Keratinocyte (primary cell): ENCODE measurements around the gene MYOD1.

Experiments
- EZH2 ChIP-seq: IDR thresholded peaks from one replicate; pipeline ENCODE4 v1.6.1; 2012; ENCODE audit warnings: inconsistent platforms, mild to moderate bottlenecking, low read length, moderate library complexity
- TF ChIP-seq, protein P1 (sequence below), 3 experiments: IDR thresholded peaks in 1 of 3; conservative IDR thresholded peaks in 1 of 3; optimal IDR thresholded peaks in 1 of 3; 2 replicates in 2 of 3; 3 replicates in 1 of 3; pipeline versions ENCODE3 to v1.5.1; 2011; ENCODE audit warnings: low read length in 3 of 3, mild to moderate bottlenecking in 3 of 3, moderate library complexity in 2 of 3, control low read depth in 1 of 3, inconsistent platforms in 1 of 3; ENCODE audit not compliant: insufficient read depth in 2 of 3; ENCODE audit errors: extremely low read depth in 1 of 3

DNA sequence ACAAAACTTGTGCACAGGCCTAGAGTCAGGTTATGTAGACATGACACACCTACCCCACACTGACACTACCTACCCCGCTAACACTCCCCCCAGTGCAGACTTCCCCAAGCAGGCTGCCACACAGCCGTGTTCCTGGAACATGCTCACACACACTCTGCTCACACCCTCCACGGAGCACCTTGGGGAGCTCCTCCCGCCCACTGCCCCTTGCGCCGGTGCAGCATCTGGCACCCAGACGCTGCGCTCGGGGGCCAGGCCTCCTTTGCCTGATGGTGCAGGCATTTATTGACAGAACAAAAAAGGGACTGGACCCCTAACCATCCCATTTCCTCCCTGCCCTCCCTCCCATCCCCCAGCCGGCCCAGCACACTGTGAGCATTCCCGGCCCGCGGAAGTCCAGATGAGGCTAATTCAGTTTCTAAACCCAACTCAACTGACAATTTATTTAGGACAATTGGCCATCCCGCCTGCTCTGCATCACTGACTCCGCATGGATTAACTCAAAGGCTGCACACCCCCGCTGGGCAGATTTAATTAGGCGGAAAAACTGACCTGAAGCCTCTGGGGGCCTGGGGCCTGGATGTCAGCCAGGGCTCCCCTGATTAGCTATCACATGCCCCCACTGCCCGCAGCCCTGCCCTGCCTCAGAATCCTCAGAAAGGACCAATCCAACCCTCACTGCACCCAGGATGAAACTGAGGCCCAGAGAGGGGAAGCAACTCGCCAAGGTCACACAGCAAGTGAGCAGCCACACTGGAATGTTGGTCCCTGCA lies 45.3 kb downstream of the MYOD1 start:
- TF ChIP-seq, protein P1, sequence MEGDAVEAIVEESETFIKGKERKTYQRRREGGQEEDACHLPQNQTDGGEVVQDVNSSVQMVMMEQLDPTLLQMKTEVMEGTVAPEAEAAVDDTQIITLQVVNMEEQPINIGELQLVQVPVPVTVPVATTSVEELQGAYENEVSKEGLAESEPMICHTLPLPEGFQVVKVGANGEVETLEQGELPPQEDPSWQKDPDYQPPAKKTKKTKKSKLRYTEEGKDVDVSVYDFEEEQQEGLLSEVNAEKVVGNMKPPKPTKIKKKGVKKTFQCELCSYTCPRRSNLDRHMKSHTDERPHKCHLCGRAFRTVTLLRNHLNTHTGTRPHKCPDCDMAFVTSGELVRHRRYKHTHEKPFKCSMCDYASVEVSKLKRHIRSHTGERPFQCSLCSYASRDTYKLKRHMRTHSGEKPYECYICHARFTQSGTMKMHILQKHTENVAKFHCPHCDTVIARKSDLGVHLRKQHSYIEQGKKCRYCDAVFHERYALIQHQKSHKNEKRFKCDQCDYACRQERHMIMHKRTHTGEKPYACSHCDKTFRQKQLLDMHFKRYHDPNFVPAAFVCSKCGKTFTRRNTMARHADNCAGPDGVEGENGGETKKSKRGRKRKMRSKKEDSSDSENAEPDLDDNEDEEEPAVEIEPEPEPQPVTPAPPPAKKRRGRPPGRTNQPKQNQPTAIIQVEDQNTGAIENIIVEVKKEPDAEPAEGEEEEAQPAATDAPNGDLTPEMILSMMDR (optimal IDR thresholded peaks at IDR 0.05 in 1 of 3, IDR thresholded peaks at IDR 0.05 in 1 of 3, conservative IDR thresholded peaks at IDR 0.05 in 1 of 3; ENCODE audit: extremely low read depth in 1 of 3, insufficient read depth in 2 of 3, low read length in 3 of 3), result no peak
- no peak for TF ChIP-seq EZH2
